ENCODE measurements around the gene GATC. TPM values are rescaled to one million over a fixed set of nuclear protein-coding genes. Genes with fewer than 3 reads are reported as not detected.
A peak's percentile ranks its signal among the peaks of the same experiment; 100 is the strongest.
"Not testable (repeated sequence)": the region's sequence is repeated elsewhere in the genome, so short reads cannot be mapped to it uniquely, and the experiment has no call there.

GATC gene
- total RNA-seq, 1 experiment from 2014 or later = 37.0 TPM

DNA sequence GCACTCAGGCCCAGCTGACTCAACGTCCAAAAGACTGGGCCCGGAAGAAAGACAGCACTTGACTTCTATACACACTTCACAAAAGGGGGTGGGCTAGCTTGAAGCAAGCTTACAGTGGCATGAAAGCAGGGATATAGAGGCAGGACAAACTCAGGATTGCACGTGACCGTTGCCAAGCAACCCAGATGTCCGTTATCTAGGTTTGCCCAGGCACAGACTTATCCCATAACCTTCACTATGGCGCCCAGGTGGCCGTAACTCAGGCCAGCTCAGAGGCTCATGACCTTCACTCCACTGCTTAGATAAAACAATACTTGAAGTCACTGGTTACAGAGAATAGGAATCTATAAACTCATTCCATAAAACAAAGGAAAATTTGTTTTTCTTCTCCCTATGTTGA, 41.3 kb downstream of the GATC start:
- in situ Hi-C loops (cut with HindIII; ENCODE audit: low pct_unique_long_range_greater_than_20kb, low sequenced_read_pairs); DNase-seq (ENCODE audit: low read depth, low spot score): not testable (repeated sequence)

- in situ Hi-C loops (cut with HindIII; ENCODE audit: low pct_unique_long_range_greater_than_20kb, low sequenced_read_pairs) = no loop called here
- DNase-seq (ENCODE audit: low read depth, low spot score) = no peak
Measured at GRCh38 chr12:120488057-120488640, 41.9 kb downstream of the GATC start.

- DNase-seq (ENCODE audit: low read depth, low spot score) = no peak
- in situ Hi-C loops (cut with HindIII; ENCODE audit: low pct_unique_long_range_greater_than_20kb, low sequenced_read_pairs) = no loop called here
Measured at GRCh38 chr12:120489018-120489417, 42.8 kb downstream of the GATC start.

DNA sequence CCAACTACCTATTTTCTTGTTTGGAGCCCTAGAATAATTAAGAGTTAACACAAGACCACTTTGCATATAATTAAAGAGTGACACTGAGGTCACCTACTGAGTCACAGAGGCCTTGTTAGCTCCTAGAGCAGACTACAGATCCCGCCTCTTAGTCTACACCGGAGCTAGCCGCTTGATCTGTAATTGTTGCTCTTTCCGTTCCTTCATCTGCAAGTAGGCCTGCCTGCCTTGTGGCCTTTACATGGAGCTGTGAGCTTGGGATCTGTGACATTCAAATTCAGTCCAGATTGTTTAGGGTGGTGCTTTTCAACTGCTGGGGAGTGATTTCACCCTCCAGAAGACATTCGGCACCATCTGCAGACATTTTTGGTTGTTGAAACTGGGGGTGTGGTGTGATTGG, 44.1 kb downstream of the GATC start:
- no peak for DNase-seq (ENCODE audit: low read depth, low spot score)
- in situ Hi-C loops (cut with HindIII; ENCODE audit: low pct_unique_long_range_greater_than_20kb, low sequenced_read_pairs) = no loop called here

DNA sequence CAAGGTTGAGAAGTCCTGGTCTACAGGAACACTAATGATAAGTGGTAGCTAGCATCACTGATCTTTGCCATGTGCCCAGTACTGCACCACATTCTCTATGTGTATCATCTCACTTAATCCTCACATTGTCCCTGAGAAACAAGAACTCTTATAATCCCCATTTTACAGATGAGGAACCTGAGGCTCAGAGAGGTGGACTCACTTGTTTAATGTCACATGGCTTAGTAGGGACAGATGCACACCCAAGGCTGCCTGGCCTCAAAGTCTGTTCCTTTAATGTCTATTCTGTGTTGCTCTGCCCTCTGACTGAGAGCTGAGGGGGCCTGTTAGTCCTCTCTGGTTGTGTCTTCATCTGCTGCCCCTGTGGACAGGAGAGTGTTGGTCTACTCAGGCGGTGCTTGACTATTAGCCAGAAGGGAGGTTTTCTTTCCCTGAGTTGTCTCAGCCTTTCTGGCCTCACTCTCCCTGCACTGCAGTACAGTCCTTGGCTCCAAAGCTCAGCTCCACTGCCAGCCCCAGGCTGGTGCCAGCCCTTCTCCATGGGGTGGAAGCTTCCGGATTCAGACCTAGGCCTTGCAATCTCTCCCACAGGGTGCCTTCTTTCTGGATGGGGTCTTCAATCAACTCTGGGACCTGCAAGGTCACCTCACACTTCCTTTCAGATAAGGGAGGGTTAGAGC, 44.7 kb downstream of the GATC start:
- no peak for DNase-seq (ENCODE audit: low read depth, low spot score)
- in situ Hi-C loops (cut with HindIII; ENCODE audit: low pct_unique_long_range_greater_than_20kb, low sequenced_read_pairs) = no loop called here

DNA sequence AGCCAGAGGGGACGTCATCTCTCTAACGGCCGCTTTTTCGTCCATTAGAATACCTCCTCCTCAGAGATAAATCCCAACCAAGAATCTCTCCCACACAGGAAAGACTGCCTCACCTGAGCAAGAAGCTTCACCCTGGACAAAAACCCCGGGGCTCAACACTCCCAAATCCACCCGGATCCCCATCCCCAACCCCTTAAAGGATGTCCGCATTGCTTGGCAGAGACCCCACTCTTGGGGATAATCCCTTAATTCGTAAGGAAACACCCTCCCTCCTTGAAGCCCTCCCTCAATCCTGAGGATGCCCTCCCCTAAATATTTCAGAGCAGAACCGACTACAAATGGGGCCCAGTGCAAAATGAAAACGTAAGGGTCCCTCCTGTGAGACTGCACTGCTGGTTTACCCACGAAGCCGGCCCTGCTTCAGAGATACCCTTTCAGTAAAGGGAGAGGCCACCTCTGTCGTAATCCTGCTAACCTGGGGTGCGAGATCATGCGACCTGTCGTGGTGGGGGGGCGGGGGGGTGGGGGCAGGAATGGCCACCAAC, 49.0 kb downstream of the GATC start:
- no peak for DNase-seq (ENCODE audit: low read depth, low spot score)
- in situ Hi-C loops (cut with HindIII; ENCODE audit: low pct_unique_long_range_greater_than_20kb, low sequenced_read_pairs) = no loop called here

DNA sequence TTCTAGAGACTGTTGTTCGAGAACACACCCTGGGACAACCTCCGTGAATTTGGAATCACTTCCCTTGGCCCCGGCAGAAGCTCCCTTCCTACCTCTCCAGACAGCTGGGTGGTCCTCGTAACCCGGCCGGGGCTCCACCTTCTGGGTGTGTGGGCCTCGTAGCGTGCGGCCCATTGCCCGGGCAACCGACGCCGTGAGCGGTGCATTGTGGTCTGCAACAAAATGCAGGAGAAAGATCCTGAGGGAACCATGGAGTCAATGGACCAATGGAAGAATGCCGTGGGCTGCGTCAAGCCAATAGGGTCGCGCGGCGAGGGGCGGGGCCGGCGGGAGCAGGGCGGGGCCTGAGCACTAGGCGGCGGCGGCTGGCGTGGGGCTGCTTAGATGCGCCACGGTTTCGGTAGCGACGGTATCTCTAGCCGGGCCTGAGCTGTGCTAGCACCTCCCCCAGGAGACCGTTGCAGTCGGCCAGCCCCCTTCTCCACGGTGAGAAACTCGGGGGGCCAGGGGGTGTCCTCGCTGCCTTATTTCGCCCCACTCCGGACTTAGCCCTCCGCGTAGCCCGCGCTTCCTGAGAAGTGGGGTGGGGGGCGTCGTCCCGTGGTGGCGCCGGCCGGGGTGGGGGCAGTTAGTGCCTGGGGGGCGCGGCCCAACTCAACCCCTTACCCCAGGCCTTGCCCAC, 49.6 kb downstream of the GATC start, which contains the start of gene DYNLL1:
Gene DYNLL1, plus strand, starts transcription at position 383 of the 682 bp plus-strand sequence. CDS start 309 bp downstream, outside the sequence.
- peak; percentile 98 for DNase-seq (ENCODE audit: low read depth, low spot score)
- in situ Hi-C loops (cut with HindIII; ENCODE audit: low pct_unique_long_range_greater_than_20kb, low sequenced_read_pairs) = no loop called here

DNA sequence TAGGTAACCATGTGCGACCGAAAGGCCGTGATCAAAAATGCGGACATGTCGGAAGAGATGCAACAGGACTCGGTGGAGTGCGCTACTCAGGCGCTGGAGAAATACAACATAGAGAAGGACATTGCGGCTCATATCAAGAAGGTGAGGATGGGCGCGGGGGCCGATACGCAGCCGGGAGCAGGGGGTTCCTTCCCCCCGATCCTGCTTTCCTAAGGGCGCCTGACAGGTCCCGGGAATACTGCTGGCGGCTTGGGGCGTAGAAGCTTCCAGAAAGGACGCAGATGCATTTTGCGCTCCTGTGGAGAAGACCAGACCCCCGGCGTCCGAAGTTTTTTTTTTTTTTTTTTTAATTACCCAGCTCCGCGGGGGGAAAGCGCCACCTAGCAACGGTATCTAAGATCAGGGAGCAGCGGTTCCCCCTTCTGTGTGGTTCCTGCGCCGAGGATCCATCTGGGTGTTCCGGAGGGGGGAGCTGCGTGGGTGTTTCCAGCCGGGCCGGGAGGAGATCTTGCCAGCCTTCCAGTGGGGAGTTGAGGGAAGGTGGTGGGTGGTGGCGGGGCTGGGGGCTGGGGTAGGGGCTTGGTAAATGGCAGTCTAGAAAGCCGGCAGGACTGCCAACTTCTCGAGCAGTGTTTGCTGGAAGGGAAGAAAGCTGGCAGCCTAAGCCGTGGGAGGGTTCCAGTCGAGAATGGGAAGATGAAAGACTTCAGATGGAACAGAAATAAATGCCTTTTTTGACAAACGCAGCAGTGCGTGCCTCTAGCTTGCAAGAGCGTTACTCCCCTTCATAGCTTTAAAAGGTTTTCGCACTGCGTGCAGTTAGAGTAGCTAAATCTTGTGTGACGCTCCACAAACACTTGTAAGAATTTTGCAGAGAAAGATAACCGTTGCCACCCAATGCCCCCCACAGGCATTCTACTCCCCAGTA, 50.4 kb downstream of the GATC start:
- in situ Hi-C loops (cut with HindIII; ENCODE audit: low pct_unique_long_range_greater_than_20kb, low sequenced_read_pairs) = no loop called here
- DNase-seq (ENCODE audit: low read depth, low spot score) = peak; percentile 51

GRCh38 chr12:120497524-120498150, 51.4 kb downstream of the GATC start:
- in situ Hi-C loops (cut with HindIII; ENCODE audit: low pct_unique_long_range_greater_than_20kb, low sequenced_read_pairs) = no loop called here
- DNase-seq (ENCODE audit: low read depth, low spot score) = no peak

DNA sequence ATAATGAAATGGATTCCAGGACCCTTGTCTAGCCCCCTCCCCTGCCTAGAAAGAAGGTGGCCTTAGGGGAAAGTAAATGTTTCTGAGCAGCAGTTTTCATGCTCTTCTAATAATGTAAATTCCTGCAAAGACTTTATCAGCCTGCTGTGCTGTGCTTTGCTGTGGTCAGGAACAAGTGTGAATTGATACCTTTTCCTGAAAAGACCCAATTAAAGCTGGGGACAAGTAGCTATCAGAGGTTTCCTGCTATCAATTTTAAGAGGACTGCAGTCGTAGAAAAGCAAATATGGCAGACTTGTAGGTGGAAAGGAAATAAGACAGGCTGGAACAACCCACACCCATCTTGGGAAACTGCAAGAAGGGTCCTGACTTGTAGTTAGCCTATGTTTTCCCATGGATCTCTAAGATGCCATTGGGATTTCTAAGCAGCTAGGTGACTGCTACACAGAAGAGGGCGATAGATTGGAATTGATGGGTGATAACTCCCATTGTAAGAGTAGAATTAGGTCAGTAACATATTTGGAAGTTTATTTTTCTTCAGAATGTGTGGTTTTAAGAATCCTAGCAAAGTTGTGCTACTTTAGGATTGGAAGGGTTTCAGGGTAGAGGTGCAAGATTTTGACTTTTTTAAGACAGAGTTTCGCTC, 52.7 kb downstream of the GATC start:
- in situ Hi-C loops (cut with HindIII; ENCODE audit: low pct_unique_long_range_greater_than_20kb, low sequenced_read_pairs) = no loop called here
- DNase-seq (ENCODE audit: low read depth, low spot score) = no peak

DNA sequence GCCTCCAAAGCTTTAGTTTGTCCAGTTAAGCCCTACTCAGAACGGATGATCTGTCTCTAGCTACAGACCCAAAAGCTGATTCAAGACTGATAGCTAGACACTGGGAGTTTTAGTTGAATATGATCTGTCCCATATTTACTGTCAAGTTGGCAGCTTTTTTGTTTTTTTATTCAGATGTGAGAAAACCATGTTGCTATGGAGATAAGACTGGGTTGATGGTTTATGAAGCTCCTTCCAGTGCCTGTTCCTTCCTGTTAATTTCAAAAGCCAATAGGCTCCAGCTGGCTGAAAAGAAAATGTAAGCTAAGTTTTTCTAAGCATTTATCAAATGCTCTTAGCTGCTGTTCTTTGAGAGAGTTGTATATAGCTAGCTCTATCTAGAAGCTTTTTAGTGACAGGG, 54.3 kb downstream of the GATC start:
- in situ Hi-C loops (cut with HindIII; ENCODE audit: low pct_unique_long_range_greater_than_20kb, low sequenced_read_pairs) = no loop called here
- no peak for DNase-seq (ENCODE audit: low read depth, low spot score)

DNA sequence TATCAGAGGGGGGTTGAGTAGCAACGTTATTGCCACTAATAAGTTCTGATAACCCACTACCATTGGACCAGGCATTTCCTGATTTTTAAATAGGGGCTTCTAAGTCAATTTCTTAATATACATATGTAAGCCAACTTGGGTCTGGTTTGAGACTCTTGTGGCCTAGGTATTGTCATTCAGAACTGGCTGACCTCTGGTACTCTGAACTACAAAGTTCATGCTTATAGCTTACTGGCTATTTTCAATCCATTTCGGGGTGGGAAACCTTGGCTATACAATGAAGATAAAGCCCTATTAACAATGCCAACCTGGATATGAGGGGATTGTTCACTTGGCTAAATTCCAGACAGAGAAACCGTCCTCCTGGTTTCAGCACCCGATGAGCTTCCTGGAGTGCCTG, 58.3 kb downstream of the GATC start:
- in situ Hi-C loops (cut with HindIII; ENCODE audit: low pct_unique_long_range_greater_than_20kb, low sequenced_read_pairs) = no loop called here
- no peak for DNase-seq (ENCODE audit: low read depth, low spot score)

- DNase-seq (ENCODE audit: low read depth, low spot score) = no peak
- in situ Hi-C loops (cut with HindIII; ENCODE audit: low pct_unique_long_range_greater_than_20kb, low sequenced_read_pairs) = no loop called here
Measured at GRCh38 chr12:120508537-120508936, 62.3 kb downstream of the GATC start.

Data from SK-MEL-5 (cell line).